Measurements from ENCODE around the gene FGD1. TPM values are rescaled to one million over a fixed set of nuclear protein-coding genes. Genes with fewer than 3 reads are reported as not detected.
"Not testable (repeated sequence)": the region's sequence is repeated elsewhere in the genome, so short reads cannot be mapped to it uniquely, and the experiment has no call there.

FGD1 gene
- total and polyA plus RNA-seq, 2 of the 13 experiments (the other 11 are each of a cell fraction or from before 2014, with no cell fraction given): 0.36 to 0.62 TPM

DNA sequence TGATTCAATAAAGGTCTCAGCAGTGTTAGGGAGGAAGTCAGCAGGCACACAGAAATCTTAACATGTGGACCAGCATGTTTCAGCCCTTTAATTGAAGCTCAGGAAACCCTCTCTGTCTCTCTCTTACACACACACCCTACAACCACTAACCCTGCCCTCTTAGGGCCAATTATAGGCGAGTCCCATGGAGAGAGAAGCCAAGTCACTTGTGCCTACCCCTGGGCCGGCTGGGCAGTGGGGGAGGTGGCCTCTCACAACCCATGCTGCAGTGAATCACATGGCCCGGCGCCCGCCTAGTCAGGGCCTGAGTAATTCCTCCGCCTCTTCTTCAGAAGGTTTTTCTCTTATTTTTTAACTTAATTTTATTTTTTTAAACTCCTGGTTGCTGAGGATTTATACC, 3.7 kb downstream of the FGD1 start (continued):
- TF ChIP-seq ZFP91 (CRISPR knock-in tag; IDR thresholded peaks at IDR 0.05; ENCODE audit: borderline replicate concordance) (no peak), ATF4 (CRISPR knock-in tag; IDR thresholded peaks at IDR 0.05) (no peak), NAIF1 (CRISPR knock-in tag; IDR thresholded peaks at IDR 0.05; ENCODE audit: borderline replicate concordance) (no peak), SIX4 (CRISPR knock-in tag; IDR thresholded peaks at IDR 0.05) (no peak), HOXA7 (CRISPR knock-in tag; IDR thresholded peaks at IDR 0.05) (no peak)

DNA sequence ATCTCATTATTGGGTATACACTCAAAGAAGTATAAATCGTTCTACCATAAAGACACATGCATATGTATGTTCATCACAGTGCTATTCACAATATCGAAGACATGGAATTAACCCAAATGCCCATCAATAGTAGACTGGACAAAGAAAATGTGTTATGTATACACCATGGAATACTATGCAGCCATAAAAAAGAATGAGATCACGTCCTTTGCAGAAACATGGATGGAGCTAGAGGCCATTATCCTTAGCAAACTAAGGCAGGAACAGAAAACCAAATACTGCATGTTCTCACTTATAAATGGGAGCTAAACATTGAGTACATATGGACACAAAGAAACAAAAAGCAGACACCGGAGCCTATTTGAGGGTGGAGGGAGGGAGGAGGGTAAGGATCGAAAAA, 6.2 kb downstream of the FGD1 start:
- H3K4me1 ChIP-seq (ENCODE audit: insufficient read depth, low read length): peaks cover 12% of the 10 kb centered on the region; the same call in 1 of the 2 replicates
- DNase-seq (ENCODE audit: low spot score); H3K4me3 ChIP-seq (replicated peaks in 1 of 3; ENCODE audit: insufficient read depth in 1 of 3, low read depth in 2 of 3, low read length in 3 of 3); H3K9ac ChIP-seq (ENCODE audit: insufficient read depth, low read depth, low read length); H3K27me3 ChIP-seq (ENCODE audit: control insufficient read depth in 1 of 2, insufficient read depth in 2 of 2, low read length in 2 of 2); in situ Hi-C loops (cut with HindIII; ENCODE audit: extremely low pct_ligation_motif_present, low pct_unique_long_range_greater_than_20kb); BruUV-seq (replicated peaks); H2AFZ ChIP-seq (ENCODE audit: low read length); POLR2A ChIA-PET; H3K4me2 ChIP-seq (ENCODE audit: low read depth, low read length); CTCF ChIA-PET (ENCODE audit: low intra/inter-chr PET ratio, low total read pairs); H3K9me3 ChIP-seq (ENCODE audit: low read length); H3K27ac ChIP-seq (ENCODE audit: extremely low read length, insufficient read depth, low read length); FAIRE-seq; ATAC-seq; H3K36me3 ChIP-seq (replicated peaks in 1 of 2; ENCODE audit: control insufficient read depth in 1 of 2, insufficient read depth in 2 of 2, low read length in 2 of 2); intact Hi-C loops (cut with micrococcal nuclease; ENCODE audit: unreplicated experiment); H4K20me1 ChIP-seq (ENCODE audit: insufficient read depth, low read length); H3K79me2 ChIP-seq (ENCODE audit: insufficient read depth, low read length): not testable (repeated sequence)
- 98% methylated on average over 5 of the region's 5 CpGs for whole genome bisulfite sequencing (ENCODE audit: low lambda C conversion rate)

Data from HepG2 (cell line).